ENCODE measurements around the gene WDR45B. TPM values are rescaled to one million over a fixed set of nuclear protein-coding genes. Genes with fewer than 3 reads are reported as not detected.

WDR45B gene
- total and polyA plus RNA-seq, 2 experiments from 2014 or later: 87.3 to 87.8 TPM

- Histone ChIP-seq H4K20me1 (ENCODE audit: insufficient read depth) (no peaks in the 10 kb centered on the region), H3K4me1 (ENCODE audit: insufficient read depth) (no peaks in the 10 kb centered on the region), H3K4me2 (ENCODE audit: unreplicated experiment) (no peak overlapping the region), H3K9me2 (ENCODE audit: insufficient read depth) (no peaks in the 10 kb centered on the region), H3F3A (ENCODE audit: insufficient read depth) (no peaks in the 10 kb centered on the region), H3K9me3 (ENCODE audit: low read depth) (no peaks in the 10 kb centered on the region), H3K27ac (no peak overlapping the region), H3K9ac (no peak overlapping the region), H3K79me2 (ENCODE audit: insufficient read depth) (no peaks in the 10 kb centered on the region), H3K4me3 (no peak overlapping the region), H3K27me3 (replicated peaks; ENCODE audit: insufficient read depth) (no peaks in the 10 kb centered on the region), H2AFZ (no peak overlapping the region), H3K36me3 (ENCODE audit: low read depth) (no peaks in the 10 kb centered on the region)
- TF ChIP-seq EZH2 (IDR thresholded peaks at IDR 0.05; ENCODE audit: insufficient read depth, poor library complexity, severe bottlenecking) (no peak), EZH2phosphoT487 (IDR thresholded peaks at IDR 0.05; ENCODE audit: insufficient read depth, low read depth) (no peak)
- DNase-seq: no peak
- WGBS, 2 experiments (ENCODE audit: low coverage in 1 of 2, low lambda C conversion rate in 2 of 2, missing lambda C conversion rate in 2 of 2): 93 to 96% methylated on average over 17 to 20 of the region's 20 CpGs
- in situ Hi-C loops (cut with MboI): no loop called here
Measured at GRCh38 chr17:82662711-82663261, 14.5 kb upstream of the WDR45B start.

- H3K9me2 ChIP-seq (ENCODE audit: insufficient read depth): no peaks in the 10 kb centered on the region
- 83 to 88% methylated on average over 25 to 31 of the region's 31 CpGs for WGBS, 2 experiments (ENCODE audit: low coverage in 1 of 2, low lambda C conversion rate in 2 of 2, missing lambda C conversion rate in 2 of 2)
- no peak for TF ChIP-seq EZH2 (IDR thresholded peaks at IDR 0.05; ENCODE audit: insufficient read depth, poor library complexity, severe bottlenecking)
- no peak for TF ChIP-seq EZH2phosphoT487 (IDR thresholded peaks at IDR 0.05; ENCODE audit: insufficient read depth, low read depth)
- no peaks in the 10 kb centered on the region for H3K36me3 ChIP-seq (ENCODE audit: low read depth)
- no peaks in the 10 kb centered on the region for H3F3A ChIP-seq (ENCODE audit: insufficient read depth)
- no peaks in the 10 kb centered on the region for H3K27me3 ChIP-seq (replicated peaks; ENCODE audit: insufficient read depth)
- no peaks in the 10 kb centered on the region for H3K9me3 ChIP-seq (ENCODE audit: low read depth)
- H3K4me3 ChIP-seq: no peak overlapping the region
- H3K27ac ChIP-seq: no peak overlapping the region
- no peak overlapping the region for H3K4me2 ChIP-seq (ENCODE audit: unreplicated experiment)
- no peak overlapping the region for H2AFZ ChIP-seq
- no peak for DNase-seq
- in situ Hi-C loops (cut with MboI): no loop called here
- H3K9ac ChIP-seq: no peak overlapping the region
- no peaks in the 10 kb centered on the region for H3K4me1 ChIP-seq (ENCODE audit: insufficient read depth)
- H3K79me2 ChIP-seq (ENCODE audit: insufficient read depth): no peaks in the 10 kb centered on the region
- no peaks in the 10 kb centered on the region for H4K20me1 ChIP-seq (ENCODE audit: insufficient read depth)
Measured at GRCh38 chr17:82661717-82662683, 13.8 kb upstream of the WDR45B start.

- no peak for TF ChIP-seq EZH2 (IDR thresholded peaks at IDR 0.05; ENCODE audit: insufficient read depth, poor library complexity, severe bottlenecking)
- TF ChIP-seq EZH2phosphoT487 (IDR thresholded peaks at IDR 0.05; ENCODE audit: insufficient read depth, low read depth): no peak
- 87 to 91% methylated on average over 15 of the region's 15 CpGs for WGBS, 2 experiments (ENCODE audit: low coverage in 1 of 2, low lambda C conversion rate in 2 of 2, missing lambda C conversion rate in 2 of 2)
- H3K9ac ChIP-seq: no peak overlapping the region
- H3F3A ChIP-seq (ENCODE audit: insufficient read depth): no peaks in the 10 kb centered on the region
- no peaks in the 10 kb centered on the region for H3K36me3 ChIP-seq (ENCODE audit: low read depth)
- H3K9me3 ChIP-seq (ENCODE audit: low read depth): no peaks in the 10 kb centered on the region
- H4K20me1 ChIP-seq (ENCODE audit: insufficient read depth): no peaks in the 10 kb centered on the region
- no peak overlapping the region for H3K4me3 ChIP-seq
- DNase-seq: no peak
- no peaks in the 10 kb centered on the region for H3K27me3 ChIP-seq (replicated peaks; ENCODE audit: insufficient read depth)
- no peaks in the 10 kb centered on the region for H3K4me1 ChIP-seq (ENCODE audit: insufficient read depth)
- no peaks in the 10 kb centered on the region for H3K79me2 ChIP-seq (ENCODE audit: insufficient read depth)
- no peak overlapping the region for H3K27ac ChIP-seq
- H2AFZ ChIP-seq: no peak overlapping the region
- H3K9me2 ChIP-seq (ENCODE audit: insufficient read depth): no peaks in the 10 kb centered on the region
- no peak overlapping the region for H3K4me2 ChIP-seq (ENCODE audit: unreplicated experiment)
- in situ Hi-C loops (cut with MboI): loop anchor here (5.0 kb wide), 2 partner anchors 47 to 102 kb away; no protein-coding TSS in a partner anchor
Measured at GRCh38 chr17:82659886-82660285, 11.6 kb upstream of the WDR45B start.

- 91 to 97% methylated on average over 34 to 36 of the region's 36 CpGs for WGBS, 2 experiments (ENCODE audit: low coverage in 1 of 2, low lambda C conversion rate in 2 of 2, missing lambda C conversion rate in 2 of 2)
- in situ Hi-C loops (cut with MboI): loop anchor here (5.0 kb wide), 2 partner anchors 48 to 103 kb away; no protein-coding TSS in a partner anchor
Measured at GRCh38 chr17:82658796-82659452, 10.7 kb upstream of the WDR45B start.

More at GRCh38 chr17:82658796-82659452, 10.7 kb upstream of the WDR45B start:
- H4K20me1 ChIP-seq (ENCODE audit: insufficient read depth): no peaks in the 10 kb centered on the region
- no peaks in the 10 kb centered on the region for H3K79me2 ChIP-seq (ENCODE audit: insufficient read depth)
- no peak overlapping the region for H2AFZ ChIP-seq
- H3K36me3 ChIP-seq (ENCODE audit: low read depth): no peaks in the 10 kb centered on the region
- DNase-seq: no peak
- H3K4me1 ChIP-seq (ENCODE audit: insufficient read depth): no peaks in the 10 kb centered on the region
- no peak overlapping the region for H3K9ac ChIP-seq
- H3K9me3 ChIP-seq (ENCODE audit: low read depth): no peaks in the 10 kb centered on the region
- TF ChIP-seq EZH2phosphoT487 (IDR thresholded peaks at IDR 0.05; ENCODE audit: insufficient read depth, low read depth) (no peak), EZH2 (IDR thresholded peaks at IDR 0.05; ENCODE audit: insufficient read depth, poor library complexity, severe bottlenecking) (no peak)
- H3K27me3 ChIP-seq (replicated peaks; ENCODE audit: insufficient read depth): no peaks in the 10 kb centered on the region
- no peak overlapping the region for H3K4me2 ChIP-seq (ENCODE audit: unreplicated experiment)
- H3K9me2 ChIP-seq (ENCODE audit: insufficient read depth): no peaks in the 10 kb centered on the region
- no peak overlapping the region for H3K27ac ChIP-seq
- no peaks in the 10 kb centered on the region for H3F3A ChIP-seq (ENCODE audit: insufficient read depth)
- H3K4me3 ChIP-seq: no peak overlapping the region

Measured in GM23248 (cell line).